Ishikawa (cell line): Measurements from ENCODE around the gene DMAC2.

Source experiments
- CEBPB ChIP-seq: IDR thresholded peaks from 2 replicates; pipeline ENCODE4 v1.6.1; 2012
- CREB1 ChIP-seq: IDR thresholded peaks from 2 replicates; pipeline ENCODE4 v1.6.1; 2012; ENCODE audit warnings: low read depth
- EGR1 ChIP-seq: IDR thresholded peaks from 2 replicates; pipeline ENCODE4 v1.6.1; 2012
- EP300 ChIP-seq: IDR thresholded peaks from 2 replicates; pipeline ENCODE4 v1.6.1; 2012; ENCODE audit warnings: borderline replicate concordance
- FOXM1 ChIP-seq: IDR thresholded peaks from 2 replicates; pipeline ENCODE4 v1.6.1; 2012; ENCODE audit warnings: low read depth, borderline replicate concordance
- MAX ChIP-seq: IDR thresholded peaks from 2 replicates; pipeline ENCODE4 v1.6.1; 2012
- NFIC ChIP-seq: IDR thresholded peaks from 2 replicates; pipeline ENCODE4 v1.6.1; 2012
- RAD21 ChIP-seq: IDR thresholded peaks from 2 replicates; pipeline ENCODE4 v1.6.1; 2012; ENCODE audit warnings: low read depth
- TAF1 ChIP-seq: IDR thresholded peaks from 2 replicates; pipeline ENCODE4 v1.6.1; 2012; ENCODE audit warnings: low read depth, mild to moderate bottlenecking
- TCF12 ChIP-seq: IDR thresholded peaks from 2 replicates; pipeline ENCODE4 v1.6.1; 2012; ENCODE audit warnings: low read depth
- TEAD4 ChIP-seq: IDR thresholded peaks from 2 replicates; pipeline ENCODE4 v1.6.1; 2012
- YY1 ChIP-seq: IDR thresholded peaks from 2 replicates; pipeline ENCODE4 v1.6.1; 2012; ENCODE audit warnings: low read depth
- ZBTB7A ChIP-seq: IDR thresholded peaks from 2 replicates; pipeline ENCODE4 v1.6.1; 2012; ENCODE audit warnings: low read depth
- TF ChIP-seq, protein P1 (sequence below): IDR thresholded peaks from 2 replicates; pipeline ENCODE4 v1.6.1; 2012; ENCODE audit warnings: low read depth, mild to moderate bottlenecking
- TF ChIP-seq, protein P2 (sequence below): IDR thresholded peaks from 2 replicates; pipeline ENCODE4 v1.6.1; 2012

The DMAC2 gene

GRCh38 chr19:41421314-41421713 lies 18.4 kb downstream of the DMAC2 start:
- TF ChIP-seq MAX (no peak), CREB1 (no peak), FOXM1 (no peak), ZBTB7A (no peak), NFIC (no peak), RAD21 (no peak), EGR1 (no peak), TCF12 (no peak)
- TF ChIP-seq, protein P1, sequence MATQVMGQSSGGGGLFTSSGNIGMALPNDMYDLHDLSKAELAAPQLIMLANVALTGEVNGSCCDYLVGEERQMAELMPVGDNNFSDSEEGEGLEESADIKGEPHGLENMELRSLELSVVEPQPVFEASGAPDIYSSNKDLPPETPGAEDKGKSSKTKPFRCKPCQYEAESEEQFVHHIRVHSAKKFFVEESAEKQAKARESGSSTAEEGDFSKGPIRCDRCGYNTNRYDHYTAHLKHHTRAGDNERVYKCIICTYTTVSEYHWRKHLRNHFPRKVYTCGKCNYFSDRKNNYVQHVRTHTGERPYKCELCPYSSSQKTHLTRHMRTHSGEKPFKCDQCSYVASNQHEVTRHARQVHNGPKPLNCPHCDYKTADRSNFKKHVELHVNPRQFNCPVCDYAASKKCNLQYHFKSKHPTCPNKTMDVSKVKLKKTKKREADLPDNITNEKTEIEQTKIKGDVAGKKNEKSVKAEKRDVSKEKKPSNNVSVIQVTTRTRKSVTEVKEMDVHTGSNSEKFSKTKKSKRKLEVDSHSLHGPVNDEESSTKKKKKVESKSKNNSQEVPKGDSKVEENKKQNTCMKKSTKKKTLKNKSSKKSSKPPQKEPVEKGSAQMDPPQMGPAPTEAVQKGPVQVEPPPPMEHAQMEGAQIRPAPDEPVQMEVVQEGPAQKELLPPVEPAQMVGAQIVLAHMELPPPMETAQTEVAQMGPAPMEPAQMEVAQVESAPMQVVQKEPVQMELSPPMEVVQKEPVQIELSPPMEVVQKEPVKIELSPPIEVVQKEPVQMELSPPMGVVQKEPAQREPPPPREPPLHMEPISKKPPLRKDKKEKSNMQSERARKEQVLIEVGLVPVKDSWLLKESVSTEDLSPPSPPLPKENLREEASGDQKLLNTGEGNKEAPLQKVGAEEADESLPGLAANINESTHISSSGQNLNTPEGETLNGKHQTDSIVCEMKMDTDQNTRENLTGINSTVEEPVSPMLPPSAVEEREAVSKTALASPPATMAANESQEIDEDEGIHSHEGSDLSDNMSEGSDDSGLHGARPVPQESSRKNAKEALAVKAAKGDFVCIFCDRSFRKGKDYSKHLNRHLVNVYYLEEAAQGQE = no peak

DNA sequence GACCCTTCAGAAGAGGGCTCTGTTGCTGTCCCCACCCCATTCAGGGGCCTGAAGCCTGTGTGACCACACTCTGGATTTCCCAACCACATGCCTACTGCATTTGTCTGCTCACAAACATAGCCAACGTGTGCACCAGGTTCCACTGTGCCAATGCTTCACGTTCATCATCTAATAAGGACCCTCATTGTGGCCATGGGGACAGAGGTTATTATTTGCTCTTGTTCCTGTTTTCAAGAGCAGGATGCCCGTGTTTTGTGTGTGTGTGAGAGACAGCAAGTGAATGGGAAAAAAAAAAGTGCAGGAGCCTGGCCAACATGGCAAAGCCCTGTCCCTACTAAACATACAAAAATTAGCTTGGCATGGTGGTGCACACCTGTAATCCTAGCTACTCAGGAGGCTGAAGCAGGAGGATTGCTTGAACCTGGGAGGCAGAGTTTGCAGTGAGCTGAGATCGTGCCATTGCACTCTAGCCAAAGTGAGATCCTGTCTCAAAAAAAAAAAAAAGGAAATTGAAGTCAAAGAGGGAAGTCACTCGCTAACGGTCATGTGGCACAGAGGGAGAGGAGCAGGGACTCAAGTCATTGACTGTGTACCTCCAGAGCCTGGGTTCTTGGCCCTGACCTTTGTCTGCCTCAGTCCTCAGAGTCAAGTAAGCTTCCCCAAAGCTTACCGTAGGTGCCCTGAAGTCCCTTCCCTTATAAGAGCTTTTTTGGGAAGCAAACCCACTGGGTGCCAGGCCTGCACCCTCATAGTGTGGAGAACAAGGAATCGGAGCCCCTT lies 19.4 kb downstream of the DMAC2 start:
- TF ChIP-seq TAF1 (no peak), EGR1 (no peak), TCF12 (no peak), YY1 (no peak), CREB1 (no peak), MAX (no peak), EP300 (no peak), TEAD4 (no peak), FOXM1 (no peak), RAD21 (no peak), ZBTB7A (no peak), NFIC (no peak), CEBPB (no peak)
- TF ChIP-seq, protein P1 = no peak
- TF ChIP-seq, protein P2, sequence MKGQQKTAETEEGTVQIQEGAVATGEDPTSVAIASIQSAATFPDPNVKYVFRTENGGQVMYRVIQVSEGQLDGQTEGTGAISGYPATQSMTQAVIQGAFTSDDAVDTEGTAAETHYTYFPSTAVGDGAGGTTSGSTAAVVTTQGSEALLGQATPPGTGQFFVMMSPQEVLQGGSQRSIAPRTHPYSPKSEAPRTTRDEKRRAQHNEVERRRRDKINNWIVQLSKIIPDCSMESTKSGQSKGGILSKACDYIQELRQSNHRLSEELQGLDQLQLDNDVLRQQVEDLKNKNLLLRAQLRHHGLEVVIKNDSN = no peak

- no peak for TF ChIP-seq TAF1
- no peak for TF ChIP-seq NFIC
- no peak for TF ChIP-seq EGR1
- TF ChIP-seq, protein P2 = no peak
- TF ChIP-seq CEBPB = no peak
- no peak for TF ChIP-seq MAX
- no peak for TF ChIP-seq RAD21
- TF ChIP-seq, protein P1 = no peak
- no peak for TF ChIP-seq ZBTB7A
- no peak for TF ChIP-seq EP300
- TF ChIP-seq TCF12 = no peak
- no peak for TF ChIP-seq YY1
- TF ChIP-seq TEAD4 = no peak
- no peak for TF ChIP-seq FOXM1
These were observed 23.5 kb downstream of the DMAC2 start for GRCh38 chr19:41416194-41416674.

DNA sequence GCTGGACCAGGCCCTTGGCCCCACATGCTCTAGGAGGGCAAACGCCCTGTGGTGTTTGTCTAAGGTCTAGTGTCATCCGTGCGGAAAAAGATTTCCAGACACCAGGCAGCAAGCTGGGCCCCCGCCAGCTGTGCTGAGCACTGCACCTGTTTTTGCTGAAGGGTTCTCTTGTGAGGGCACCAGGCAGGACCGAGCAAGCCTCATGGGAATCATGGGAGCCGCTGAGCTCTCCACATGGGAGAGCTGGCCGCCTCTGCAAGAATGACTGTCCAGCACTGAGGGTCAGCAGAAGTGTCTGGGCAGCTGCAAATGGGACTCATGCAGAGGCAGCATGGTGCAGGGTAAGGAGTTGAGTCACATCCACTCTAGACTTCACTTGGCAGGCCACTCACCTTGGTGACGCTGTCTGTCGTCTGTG lies 24.5 kb downstream of the DMAC2 start:
- TF ChIP-seq, protein P1 = no peak
- TF ChIP-seq, protein P2 = no peak
- TF ChIP-seq ZBTB7A (no peak), FOXM1 (no peak), TAF1 (no peak), CEBPB (no peak), TCF12 (no peak), CREB1 (no peak)
